HG02840 (cell line): ENCODE results near the gene MIF4GD.

Experiments
- ATAC-seq: cut with Tn5 transposase; IDR thresholded peaks from one replicate; pipeline ENCODE4 v1.9.1; 2021; ENCODE audit warnings: mild to moderate bottlenecking, moderate library complexity, moderate number of reproducible peaks; ENCODE audit not compliant: unreplicated experiment, low FRiP score

Gene MIF4GD

GRCh38 chr17:75238684-75239191 is 32.3 kb downstream of the MIF4GD start:
- ATAC-seq: no peak

DNA sequence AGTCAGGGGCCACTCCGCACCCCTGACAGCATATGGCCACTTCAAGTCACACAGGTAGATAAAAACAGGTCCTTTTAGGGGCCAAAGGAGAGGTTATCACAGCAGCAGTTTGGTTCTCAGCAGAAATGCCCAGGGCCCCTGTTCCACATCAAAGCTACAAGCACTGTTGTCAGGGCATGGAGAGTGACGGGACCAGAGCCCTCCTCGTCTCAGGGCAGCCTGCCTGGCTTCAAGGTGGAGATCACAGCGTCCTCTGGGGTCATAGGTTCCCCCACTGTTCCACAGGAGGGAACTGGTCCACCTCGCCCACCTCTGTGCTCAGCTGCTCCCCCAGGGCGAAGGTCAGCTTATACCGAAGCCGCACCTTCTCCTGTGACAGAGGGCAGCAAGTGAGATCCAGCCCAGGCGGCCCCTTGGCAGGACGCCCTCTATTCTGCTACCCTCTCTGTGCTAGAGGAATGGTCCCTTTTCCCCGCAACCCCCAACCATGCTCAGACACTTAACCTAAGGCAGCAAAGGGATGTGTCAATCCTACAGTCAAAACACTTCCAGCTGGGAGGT is 32.9 kb downstream of the MIF4GD start:
- no peak for ATAC-seq

DNA sequence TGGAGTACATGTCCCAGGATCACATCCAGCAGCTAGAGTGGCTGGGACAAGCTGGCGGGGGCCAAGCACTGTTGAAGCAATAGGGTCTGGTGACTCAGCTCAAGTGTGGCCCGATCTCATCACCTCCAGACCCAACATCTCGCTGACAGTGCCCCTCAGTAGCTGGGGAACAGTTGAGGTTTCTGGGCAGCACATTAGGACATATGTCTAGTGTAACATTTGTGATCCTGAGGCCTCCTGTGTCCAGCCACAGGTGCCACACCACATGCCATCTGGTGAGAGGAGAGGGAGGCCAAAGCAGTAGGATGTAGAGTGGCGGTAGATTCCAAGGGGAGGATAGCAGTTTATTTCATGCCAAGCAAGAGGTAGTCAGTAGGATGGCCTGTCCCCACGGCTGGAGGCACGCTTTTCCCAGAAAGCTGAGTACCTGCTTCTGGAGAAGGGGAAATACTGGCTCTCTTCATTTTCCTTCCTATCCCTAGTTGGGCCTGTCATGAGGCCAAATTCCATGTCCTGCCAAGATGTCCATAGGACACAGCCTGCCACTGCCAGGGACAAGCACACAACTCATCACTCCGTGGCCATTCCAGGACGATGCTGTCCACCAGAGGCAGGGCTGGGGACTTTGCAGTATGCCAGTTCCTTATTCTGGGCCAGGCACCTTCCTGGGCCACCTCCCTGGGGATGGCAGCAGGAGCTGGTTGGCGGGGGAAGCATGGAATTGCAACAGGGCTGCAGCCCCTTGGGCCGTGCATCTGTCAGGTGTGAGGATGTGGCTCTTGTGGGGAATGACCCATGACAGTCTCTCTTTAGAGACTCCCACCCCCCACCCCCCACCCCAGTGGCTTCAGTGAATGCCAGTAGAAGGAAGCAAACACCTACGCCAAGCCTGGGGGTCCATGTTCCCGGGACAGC is 33.7 kb downstream of the MIF4GD start:
- no peak for ATAC-seq

DNA sequence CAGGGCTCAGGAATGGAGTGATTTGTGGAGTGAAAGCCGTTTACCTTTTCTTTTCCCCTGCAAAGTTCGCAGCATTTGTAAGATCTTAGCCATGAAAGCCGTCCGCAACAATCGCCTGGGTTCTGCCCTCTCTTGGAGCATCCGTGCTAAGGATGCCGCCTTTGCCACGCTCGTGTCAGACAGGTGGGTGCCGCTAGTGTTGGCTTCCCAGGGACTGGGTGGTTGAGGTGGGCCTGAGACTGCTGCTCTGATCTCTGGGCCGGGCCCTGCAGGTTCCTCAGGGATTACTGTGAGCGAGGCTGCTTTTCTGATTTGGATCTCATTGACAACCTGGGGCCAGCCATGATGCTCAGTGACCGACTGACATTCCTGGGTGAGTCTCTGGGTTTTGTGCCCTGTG is 38.2 kb downstream of the MIF4GD start:
- ATAC-seq: no peak

DNA sequence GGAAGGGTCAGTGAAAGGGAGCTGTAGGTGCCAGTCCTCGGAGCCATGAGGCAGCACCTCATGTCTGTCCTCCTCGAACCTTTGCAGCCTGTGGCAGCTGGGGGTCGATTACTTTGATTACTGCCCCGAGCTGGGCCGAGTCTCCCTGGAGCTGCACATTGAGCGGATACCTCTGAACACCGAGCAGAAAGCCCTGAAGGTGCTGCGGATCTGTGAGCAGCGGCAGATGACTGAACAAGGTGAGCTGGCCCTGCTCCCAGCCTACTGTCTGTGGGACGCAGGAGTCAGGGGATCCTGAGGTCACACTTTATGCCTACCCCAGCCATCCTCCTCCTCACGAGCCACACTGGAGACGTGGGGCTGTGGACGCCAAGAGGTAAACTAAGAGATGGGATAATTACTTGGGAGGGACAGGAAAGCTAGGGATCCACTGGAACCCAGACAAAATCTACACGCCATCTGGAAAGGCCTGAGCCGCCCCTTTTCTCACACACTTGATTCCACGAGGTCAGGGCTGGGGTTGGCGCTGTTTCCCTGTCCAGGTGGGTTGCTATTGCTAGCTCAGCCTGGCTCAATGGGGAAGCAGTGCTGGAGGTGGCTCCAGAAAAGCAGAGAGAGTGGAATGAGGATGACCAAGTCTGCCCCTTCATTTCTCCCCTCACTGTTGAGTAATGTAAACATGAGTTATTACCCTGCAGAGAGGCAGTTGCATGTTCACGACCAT is 39.1 kb downstream of the MIF4GD start:
- no peak for ATAC-seq

GRCh38 chr17:75231071-75231470 is 40.0 kb downstream of the MIF4GD start:
- ATAC-seq: no peak

GRCh38 chr17:75228847-75229246 is 42.2 kb downstream of the MIF4GD start:
- no peak for ATAC-seq

- ATAC-seq: no peak
Observed at GRCh38 chr17:75228305-75228704, 42.7 kb downstream of the MIF4GD start.

GRCh38 chr17:75227729-75228128 is 43.3 kb downstream of the MIF4GD start:
- no peak for ATAC-seq

DNA sequence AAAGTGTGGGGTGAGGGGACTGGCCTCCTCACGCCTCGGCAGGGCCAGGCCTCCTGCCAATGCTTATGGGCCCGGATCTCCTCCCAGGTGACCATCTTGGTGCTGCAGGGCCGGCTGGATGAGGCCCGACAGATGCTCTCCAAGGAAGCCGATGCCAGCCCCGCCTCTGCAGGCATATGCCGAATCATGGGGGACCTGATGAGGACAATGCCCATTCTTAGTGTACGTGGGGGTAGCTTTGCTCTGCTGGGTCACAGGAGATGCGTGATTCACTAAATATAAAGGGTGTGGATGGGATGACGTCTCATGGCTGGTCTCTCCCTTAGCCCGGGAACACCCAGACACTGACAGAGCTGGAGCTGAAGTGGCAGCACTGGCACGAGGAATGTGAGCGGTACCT is 46.0 kb downstream of the MIF4GD start:
- ATAC-seq: no peak

DNA sequence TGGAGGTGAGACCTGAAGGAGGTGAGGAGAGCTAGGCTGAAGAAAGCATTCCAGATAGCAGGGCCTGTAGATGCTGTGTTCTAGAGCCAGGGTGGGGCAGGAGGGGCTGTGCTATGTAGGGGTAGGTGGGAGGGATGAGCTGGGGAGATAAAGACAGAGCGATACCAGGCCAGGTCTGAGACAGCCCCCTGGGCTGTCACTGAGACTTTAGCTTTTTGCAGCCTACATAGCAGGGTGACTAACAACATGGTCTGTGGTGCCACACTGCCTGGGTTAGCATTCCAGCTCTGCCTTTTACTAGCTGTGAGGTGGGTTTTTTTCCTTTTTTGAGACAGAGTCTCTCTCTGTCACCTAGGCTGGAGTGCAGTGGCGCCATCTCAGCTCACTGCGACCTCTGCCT is 51.2 kb downstream of the MIF4GD start:
- ATAC-seq: no peak

DNA sequence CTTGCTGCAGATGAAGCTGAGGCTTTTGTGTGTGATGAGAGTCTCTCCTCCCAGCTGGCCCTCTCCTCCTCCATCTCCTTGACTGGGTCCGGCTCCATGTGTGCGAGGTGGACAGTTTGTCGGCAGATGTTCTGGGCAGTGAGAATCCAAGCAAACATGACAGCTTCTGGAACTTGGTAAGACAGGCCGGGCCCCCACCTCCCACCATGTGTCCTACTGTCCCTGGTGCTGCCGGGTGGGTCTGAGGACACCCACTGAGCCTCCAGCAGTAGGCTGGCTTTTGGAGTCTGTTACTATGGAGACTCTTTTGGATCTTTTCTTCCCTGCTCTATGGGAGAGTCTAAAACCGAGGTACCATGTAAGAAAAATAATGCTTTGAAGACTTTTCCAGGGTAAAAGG is 52.9 kb downstream of the MIF4GD start:
- no peak for ATAC-seq
